PC-3 (cell line): Measurements from ENCODE around the gene RTN1. TPM values are rescaled to one million over a fixed set of nuclear protein-coding genes. Genes with fewer than 3 reads are reported as not detected.

Source experiments
- ATAC-seq: fragments of 200-7000 bp; cut with Tn5 transposase; 2 replicates; pipeline ENCODE4 v1.9.1; 2020; ENCODE audit warnings: mild to moderate bottlenecking, moderate library complexity
- BruUV-seq: library from RNA; stranded (reverse); fragments of 400-500 nt; replicated peaks from 2 replicates; lab custom pipeline; 2021; lab: Mats Ljungman, UMichigan
- CTCF ChIA-PET: fragments of 300-600 bp; sonication (Branson Sonifier 250); formaldehyde crosslinking; loops from one replicate; lab custom pipeline; 2022; ENCODE audit warnings: antibody characterized with exemption; lab: Charles Lee
- POLR2A ChIA-PET: fragments of 300-600 bp; sonication (Branson Sonifier 250); formaldehyde crosslinking; loops from one replicate; lab custom pipeline; 2022; ENCODE audit warnings: antibody characterized with exemption; ENCODE audit not compliant: unreplicated experiment; lab: Charles Lee
- DNase-seq: peaks from one replicate; pipeline ENCODE4 v3.0.0-alpha.2; 2015
- H2AFZ ChIP-seq: fragments of 300-600 bp; sonication (generic); 2 replicates; pipeline ENCODE4 v1.6.0; 2016; ENCODE audit warnings: antibody characterized with exemption, low read length
- H3F3A ChIP-seq: fragments of 300-600 bp; sonication (generic); one replicate; pipeline ENCODE4 v1.6.0; 2017; ENCODE audit warnings: antibody characterized with exemption, low read length, control low read depth, mild to moderate bottlenecking; ENCODE audit not compliant: unreplicated experiment
- H3K27ac ChIP-seq: fragments of 300-600 bp; sonication (generic); 2 replicates; pipeline ENCODE4 v1.5.1; 2016; ENCODE audit warnings: mild to moderate bottlenecking, low read length
- H3K27me3 ChIP-seq: fragments of 300-600 bp; sonication (generic); 2 replicates; pipeline ENCODE4 v1.6.1; 2016; ENCODE audit warnings: low read length, mixed read lengths
- H3K36me3 ChIP-seq: fragments of 300-600 bp; sonication (generic); 2 replicates; pipeline ENCODE4 v1.6.1; 2016; ENCODE audit warnings: low read depth, mixed run types, low read length, mixed read lengths
- H3K4me1 ChIP-seq: fragments of 300-600 bp; sonication (generic); 2 replicates; pipeline ENCODE4 v1.5.1; 2016; ENCODE audit warnings: low read length; ENCODE audit not compliant: insufficient read depth
- H3K4me2 ChIP-seq: fragments of 300-600 bp; sonication (generic); 2 replicates; pipeline ENCODE4 v1.6.0; 2016; ENCODE audit warnings: low read length
- H3K4me3 ChIP-seq: fragments of 300-600 bp; sonication (generic); 2 replicates; pipeline ENCODE4 v1.5.1; 2016; ENCODE audit warnings: mild to moderate bottlenecking, low read length, mixed read lengths
- H3K79me2 ChIP-seq: fragments of 300-600 bp; sonication (generic); 2 replicates; pipeline ENCODE4 v1.6.1; 2017; ENCODE audit warnings: low read length, mixed read lengths
- H3K9ac ChIP-seq: fragments of 300-600 bp; sonication (generic); 2 replicates; pipeline ENCODE4 v1.6.0; 2016; ENCODE audit warnings: mild to moderate bottlenecking, low read length
- H3K9me2 ChIP-seq: fragments of 300-600 bp; sonication (generic); replicated peaks from 2 replicates; pipeline ENCODE4 v1.6.1; 2016; ENCODE audit warnings: mixed run types, low read length, mixed read lengths
- H3K9me3 ChIP-seq: fragments of 300-600 bp; sonication (generic); 2 replicates; pipeline ENCODE4 v1.6.1; 2016; ENCODE audit warnings: low read length, mixed read lengths
- H4K20me1 ChIP-seq: fragments of 300-600 bp; sonication (generic); 2 replicates; pipeline ENCODE4 v1.6.1; 2016; ENCODE audit warnings: low read length, mixed read lengths
- EZH2 ChIP-seq: fragments of 300-600 bp; sonication (generic); IDR thresholded peaks from one replicate; pipeline ENCODE4 v1.6.1; 2017; ENCODE audit warnings: antibody characterized with exemption, mild to moderate bottlenecking, low read length; ENCODE audit not compliant: unreplicated experiment
- EZH2phosphoT487 ChIP-seq: fragments of 300-600 bp; sonication (generic); IDR thresholded peaks from 2 replicates; pipeline ENCODE4 v1.6.1; 2018; ENCODE audit warnings: mild to moderate bottlenecking, antibody characterized with exemption, low read length, borderline replicate concordance
- intact Hi-C: fragments of 100-400 bp; cut with micrococcal nuclease; formaldehyde crosslinking; loops from 2 replicates; pipeline ENCODE4 v1.9.0; 2023
- total RNA-seq: library from RNA; depleted of rRNA; stranded (reverse); fragments of >200 nt; gene quantifications from 2 replicates; pipeline ENCODE4 v1.2.3, GENCODE V29; 2014
- TF ChIP-seq, protein P1 (sequence below): fragments of 300-600 bp; sonication (generic); conservative IDR thresholded peaks from 2 replicates; pipeline ENCODE4 v1.5.1; 2017; ENCODE audit warnings: antibody characterized with exemption, low read depth, mild to moderate bottlenecking, low read length

RTN1 gene
- total RNA-seq, 1 experiment from 2014 or later: not detected

DNA sequence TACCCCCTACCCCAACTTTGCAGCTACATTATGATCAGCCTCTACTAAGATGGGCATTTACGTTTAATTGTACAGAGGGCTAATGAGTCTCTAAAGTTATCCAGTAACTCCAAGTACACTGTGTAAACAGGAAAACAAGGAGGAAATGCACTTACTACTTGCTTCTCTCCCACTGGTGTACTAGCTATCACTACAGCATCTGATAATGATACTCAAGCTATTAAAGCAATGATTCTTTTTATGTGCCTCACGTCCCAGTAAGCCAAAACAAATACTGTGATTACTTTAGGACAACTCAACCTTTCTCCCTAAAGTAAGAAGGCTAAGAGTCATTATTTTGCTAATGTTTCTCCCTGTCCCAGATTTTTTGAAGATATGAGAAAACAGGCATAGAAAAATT, 165.3 kb downstream of the RTN1 start:
- no peaks in the 10 kb centered on the region for H3K79me2 ChIP-seq
- H2AFZ ChIP-seq: no peak overlapping the region
- H3K27ac ChIP-seq: no peak overlapping the region
- H3K27me3 ChIP-seq: peaks cover 75% of the 10 kb centered on the region
- no peak overlapping the region for H3K9ac ChIP-seq
- no TSS peak for BruUV-seq
- no peaks in the 10 kb centered on the region for H3F3A ChIP-seq
- ATAC-seq (no peak), DNase-seq (no peak)
- H3K4me1 ChIP-seq: no peaks in the 10 kb centered on the region
- H3K9me3 ChIP-seq: no peaks in the 10 kb centered on the region
- no peaks in the 10 kb centered on the region for H3K36me3 ChIP-seq
- H3K4me3 ChIP-seq: no peak overlapping the region
- no peak overlapping the region for H3K4me2 ChIP-seq
- H4K20me1 ChIP-seq: no peaks in the 10 kb centered on the region
- H3K9me2 ChIP-seq: no peaks in the 10 kb centered on the region
- POLR2A ChIA-PET: no interaction called here
- CTCF ChIA-PET: no interaction called here
- intact Hi-C loops: loop anchor here (5.0 kb wide), 2 partner anchors 192 to 477 kb away; no protein-coding TSS in a partner anchor
- no peak for TF ChIP-seq EZH2
- TF ChIP-seq, protein P1, sequence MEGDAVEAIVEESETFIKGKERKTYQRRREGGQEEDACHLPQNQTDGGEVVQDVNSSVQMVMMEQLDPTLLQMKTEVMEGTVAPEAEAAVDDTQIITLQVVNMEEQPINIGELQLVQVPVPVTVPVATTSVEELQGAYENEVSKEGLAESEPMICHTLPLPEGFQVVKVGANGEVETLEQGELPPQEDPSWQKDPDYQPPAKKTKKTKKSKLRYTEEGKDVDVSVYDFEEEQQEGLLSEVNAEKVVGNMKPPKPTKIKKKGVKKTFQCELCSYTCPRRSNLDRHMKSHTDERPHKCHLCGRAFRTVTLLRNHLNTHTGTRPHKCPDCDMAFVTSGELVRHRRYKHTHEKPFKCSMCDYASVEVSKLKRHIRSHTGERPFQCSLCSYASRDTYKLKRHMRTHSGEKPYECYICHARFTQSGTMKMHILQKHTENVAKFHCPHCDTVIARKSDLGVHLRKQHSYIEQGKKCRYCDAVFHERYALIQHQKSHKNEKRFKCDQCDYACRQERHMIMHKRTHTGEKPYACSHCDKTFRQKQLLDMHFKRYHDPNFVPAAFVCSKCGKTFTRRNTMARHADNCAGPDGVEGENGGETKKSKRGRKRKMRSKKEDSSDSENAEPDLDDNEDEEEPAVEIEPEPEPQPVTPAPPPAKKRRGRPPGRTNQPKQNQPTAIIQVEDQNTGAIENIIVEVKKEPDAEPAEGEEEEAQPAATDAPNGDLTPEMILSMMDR: no peak
- no peak for TF ChIP-seq EZH2phosphoT487

DNA sequence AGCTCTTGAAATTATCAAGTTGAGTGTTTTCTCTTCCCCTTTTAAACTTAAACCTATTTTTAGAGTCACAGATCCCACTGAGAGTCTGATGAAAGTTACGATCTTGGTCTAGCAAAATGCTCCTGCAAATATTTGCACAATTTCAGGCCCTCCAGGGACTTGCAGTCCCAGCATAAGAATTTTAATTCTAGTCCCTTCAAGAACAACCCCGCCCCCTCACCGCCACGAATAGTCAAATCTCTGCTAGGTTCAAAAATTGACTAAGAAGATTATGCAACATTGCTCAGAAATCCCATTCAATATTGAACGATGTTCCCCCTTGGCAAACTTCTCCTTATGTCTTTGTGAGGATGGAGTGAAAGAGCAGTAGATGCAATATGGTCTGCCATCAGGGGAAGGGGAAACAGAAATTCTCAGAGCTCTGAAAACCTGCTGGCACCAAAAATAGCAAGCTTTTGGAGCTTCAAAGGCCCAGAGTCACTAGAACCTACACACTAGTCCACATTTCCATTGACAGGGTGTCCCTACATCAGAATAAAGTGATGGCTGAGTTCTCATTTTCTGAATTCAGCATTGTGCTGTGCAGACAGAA, 166.4 kb downstream of the RTN1 start:
- intact Hi-C loops: no loop called here
- no TSS peak for BruUV-seq
- peaks cover 66% of the 10 kb centered on the region for H3K27me3 ChIP-seq

DNA sequence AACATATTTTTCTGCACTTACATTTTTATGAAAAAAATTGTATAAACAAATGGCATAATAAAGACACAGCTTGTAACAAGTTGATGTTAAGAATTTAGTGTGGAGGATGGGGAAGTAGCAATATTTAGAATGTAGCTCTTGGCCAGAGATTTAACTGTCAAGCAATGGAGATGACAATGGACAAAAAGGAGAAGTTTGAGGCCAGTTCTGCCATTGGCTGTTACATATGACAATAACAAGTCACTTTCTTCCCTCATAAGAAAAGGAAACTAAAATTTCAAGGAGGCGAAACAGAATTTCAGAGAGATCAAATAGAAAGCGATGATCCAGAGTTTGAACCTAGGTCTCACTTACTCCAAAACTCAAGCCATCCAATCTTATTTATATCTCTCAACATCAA, 171.1 kb downstream of the RTN1 start:
- Histone ChIP-seq H4K20me1 (no peaks in the 10 kb centered on the region), H3K4me2 (no peak overlapping the region), H2AFZ (no peak overlapping the region), H3K4me1 (no peaks in the 10 kb centered on the region), H3K27me3 (peaks cover 20% of the 10 kb centered on the region), H3K9me3 (0 out of 2 replicates have a peak, but pooled peaks cover 10% of the 10 kb centered on the region), H3K79me2 (no peaks in the 10 kb centered on the region), H3K36me3 (no peaks in the 10 kb centered on the region), H3K9ac (no peak overlapping the region), H3F3A (no peaks in the 10 kb centered on the region), H3K4me3 (no peak overlapping the region), H3K27ac (no peak overlapping the region), H3K9me2 (no peaks in the 10 kb centered on the region)
- BruUV-seq: no TSS peak
- ChIA-PET POLR2A (no interaction called here), CTCF (no interaction called here)
- ATAC-seq: no peak
- TF ChIP-seq EZH2phosphoT487 (no peak), EZH2 (no peak)
- TF ChIP-seq, protein P1: no peak
- DNase-seq: no peak
- intact Hi-C loops: no loop called here

More for the DNA sequence above, 166.4 kb downstream of the RTN1 start:
- no peak overlapping the region for H3K9ac ChIP-seq
- H3K4me2 ChIP-seq: no peak overlapping the region
- H3K4me1 ChIP-seq: no peaks in the 10 kb centered on the region
- ATAC-seq (no peak), DNase-seq (no peak)
- H3K4me3 ChIP-seq: no peak overlapping the region
- no peaks in the 10 kb centered on the region for H3K79me2 ChIP-seq
- H4K20me1 ChIP-seq: no peaks in the 10 kb centered on the region
- H3K36me3 ChIP-seq: no peaks in the 10 kb centered on the region
- CTCF ChIA-PET: no interaction called here
- H2AFZ ChIP-seq: no peak overlapping the region
- POLR2A ChIA-PET: no interaction called here
- TF ChIP-seq EZH2: no peak
- TF ChIP-seq, protein P1: no peak
- no peak for TF ChIP-seq EZH2phosphoT487
- H3K9me2 ChIP-seq: no peaks in the 10 kb centered on the region
- no peaks in the 10 kb centered on the region for H3F3A ChIP-seq
- no peak overlapping the region for H3K27ac ChIP-seq
- no peaks in the 10 kb centered on the region for H3K9me3 ChIP-seq
